Lung (tissue), 16 donors: ENCODE results near the gene FBN3. TPM values are rescaled to one million over a fixed set of nuclear protein-coding genes. Genes with fewer than 3 reads are reported as not detected.
A peak's percentile ranks its signal among the peaks of the same experiment; 100 is the strongest.

Experiments
- ATAC-seq: fragments of 200-7000 bp; cut with Tn5 transposase; one replicate; pipeline ENCODE4 v1.9.1; 2020; ENCODE audit warnings: moderate number of reproducible peaks; ENCODE audit not compliant: insufficient read depth, low FRiP score
- DNase-seq, 3 donors: peaks; one replicate each; pipeline ENCODE4 v3.0.0-alpha.2; 2013 to 2017
- H3K27ac ChIP-seq, 2 donors: one replicate each; pipeline ENCODE4 v1.5.1; 2013; ENCODE audit warnings: mild to moderate bottlenecking in 2 of 2, moderate library complexity in 2 of 2, control low read depth in 1 of 2, inconsistent platforms in 1 of 2, low read depth in 1 of 2, low read length in 1 of 2
- H3K27me3 ChIP-seq, 3 donors: one replicate each; pipeline ENCODE4 v1.5.1; 2013; ENCODE audit warnings: low read length in 2 of 3; ENCODE audit not compliant: control insufficient read depth in 3 of 3, insufficient read depth in 3 of 3
- H3K36me3 ChIP-seq, 4 donors: one replicate each; pipeline ENCODE4 v1.5.1; 2013; ENCODE audit warnings: low read length in 4 of 4, mild to moderate bottlenecking in 1 of 4, moderate library complexity in 1 of 4; ENCODE audit not compliant: control insufficient read depth in 4 of 4, insufficient read depth in 4 of 4
- H3K4me1 ChIP-seq, 5 donors: one replicate each; pipeline ENCODE4 v1.5.1; 2013; ENCODE audit warnings: low read length in 5 of 5, mild to moderate bottlenecking in 2 of 5, moderate library complexity in 1 of 5; ENCODE audit not compliant: control insufficient read depth in 5 of 5, insufficient read depth in 5 of 5
- H3K4me3 ChIP-seq: one replicate; pipeline ENCODE4 v1.5.1; 2013; ENCODE audit warnings: mild to moderate bottlenecking, control low read depth, moderate library complexity
- H3K9ac ChIP-seq, 2 donors: one replicate each; pipeline ENCODE4 v1.5.1; 2013; ENCODE audit warnings: low read length in 2 of 2, control low read depth in 1 of 2; ENCODE audit not compliant: insufficient read depth in 1 of 2
- H3K9me3 ChIP-seq, 4 donors: one replicate each; pipeline ENCODE4 v1.5.1; 2013; ENCODE audit warnings: low read length in 3 of 4, mild to moderate bottlenecking in 1 of 4, moderate library complexity in 1 of 4; ENCODE audit not compliant: control insufficient read depth in 4 of 4, insufficient read depth in 3 of 4
- WGBS, 2 donors: extraction: QIAGEN DNeasy Blood & Tissue Kit; methylation state at CpG; one replicate each; pipeline ENCODE4 v1.1.7; 2013; 5-methylcytosine and 5-hydroxymethylcytosine counted together
- long read RNA-seq, 5 donors: transcript quantifications; one replicate each; lab custom pipeline, GENCODE V29; 2026
- polyA plus RNA-seq, 2 donors: library from polyadenylated mRNA; stranded (reverse); fragments of 200-250 nt; gene quantifications; one replicate each; pipeline ENCODE4 v1.2.1, GENCODE V29; 2013
- total RNA-seq, 2 donors: library from RNA; depleted of rRNA in 1 of 2; stranded (reverse); fragments of >200 nt in 1 of 2; gene quantifications; one replicate each; pipeline ENCODE4 v1.2.1, GENCODE V29; 2014 to 2021
- TF ChIP-seq, protein P1 (sequence below): IDR thresholded peaks from 2 replicates; pipeline ENCODE4 v1.5.1; 2012; ENCODE audit warnings: mild to moderate bottlenecking; ENCODE audit errors: control extremely low read depth, extremely low read depth
- donor health status: control.
- donor health status: control.
- donor health status: Bipolar disorder and iron deficiency.
- donor health status: healthy.
- donor health status: DM: yes; HTN: yes; CAD: no.

FBN3 gene
- 10 to 100 TPM in 1 of 2 donors, 1 to 10 TPM in 1; 2.8 to 26.4 TPM for total RNA-seq
- polyA plus RNA-seq, result 1 to 10 TPM in 1 of 2 donors, under 1 TPM in 1; 0.32 to 1.4 TPM
- long read RNA-seq, donor 1, full-length matches to known transcripts, result 1 of 9 reads
- long read RNA-seq, donor 1, partial matches to known transcripts, result 8 of 9 reads
- long read RNA-seq, donor 1, other reads (novel, unspliced or antisense), result 0 of 9 reads
- long read RNA-seq, donor 2, result 0 reads
- long read RNA-seq, donor 3, result 0 reads
- long read RNA-seq, donor 4, result 0 reads
- long read RNA-seq, donor 5, result 0 reads

DNA sequence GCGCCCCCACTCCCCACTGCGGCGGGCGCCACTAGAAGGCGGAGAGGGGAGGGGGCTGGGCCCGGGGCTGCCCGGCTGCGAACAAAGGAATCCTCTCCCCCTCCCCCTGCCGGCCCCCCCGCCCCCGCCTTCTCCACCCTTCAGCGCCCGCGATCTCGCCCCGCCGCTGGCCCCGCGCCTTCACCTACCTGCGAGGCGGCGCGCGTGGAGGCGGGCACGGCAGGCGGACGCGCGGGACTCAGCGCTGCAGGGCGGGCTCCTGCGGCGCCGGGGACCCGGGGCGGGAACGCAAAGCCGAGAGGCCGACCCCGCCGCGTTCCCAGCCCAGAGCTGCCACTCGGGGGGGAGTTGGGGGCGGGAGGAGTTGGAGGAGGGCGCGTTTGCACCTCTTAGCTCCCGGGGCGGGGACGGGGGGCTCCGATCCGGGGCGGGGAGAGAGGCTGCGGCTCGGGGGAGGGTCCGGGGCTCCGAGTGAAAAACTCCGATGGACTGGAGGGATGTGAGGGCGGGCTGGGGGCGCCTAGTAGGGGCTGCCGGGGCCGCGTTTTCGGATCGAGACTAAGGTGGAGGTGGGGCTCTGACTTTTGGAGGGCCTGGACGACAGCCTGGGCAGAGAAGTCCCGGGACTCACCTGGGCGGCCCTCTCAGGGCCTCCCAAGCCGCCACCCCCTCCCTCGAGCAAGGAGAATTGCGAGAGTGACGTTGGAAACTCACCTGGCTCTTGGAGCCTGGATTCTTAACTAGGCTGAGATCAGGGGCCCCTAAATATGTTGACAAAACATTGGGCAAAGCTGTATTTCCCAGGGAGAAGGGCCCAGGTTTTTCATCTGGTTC, at the start of gene FBN3:
FBN3 (minus strand) TSS at position 332 of the 834 bp plus-strand sequence. CDS start 2,112 bp downstream, outside the sequence.
- H3K4me1 ChIP-seq, result peaks cover 0 to 22% (median 2%) of the 10 kb centered on the region in 5 donors
- 6% methylated on average over 62 to 69 of the region's 72 CpGs for WGBS, 2 donors
- H3K27me3 ChIP-seq, result peaks cover 0 to 6% (median 5%) of the 10 kb centered on the region in 3 donors
- H3K9ac ChIP-seq, result peak within 1 kb of the TSS in 1 of 2 donors; percentile 39
- DNase-seq, result peak; percentile 54 to 74 (median 72)
- no peak within 1 kb of the TSS for H3K4me3 ChIP-seq
- H3K36me3 ChIP-seq, result no peaks in the 10 kb centered on the region
- H3K9me3 ChIP-seq, result peaks cover 0 to 2% (median 0%) of the 10 kb centered on the region in 4 donors
- H3K27ac ChIP-seq, result no peak within 1 kb of the TSS
- TF ChIP-seq, protein P1, sequence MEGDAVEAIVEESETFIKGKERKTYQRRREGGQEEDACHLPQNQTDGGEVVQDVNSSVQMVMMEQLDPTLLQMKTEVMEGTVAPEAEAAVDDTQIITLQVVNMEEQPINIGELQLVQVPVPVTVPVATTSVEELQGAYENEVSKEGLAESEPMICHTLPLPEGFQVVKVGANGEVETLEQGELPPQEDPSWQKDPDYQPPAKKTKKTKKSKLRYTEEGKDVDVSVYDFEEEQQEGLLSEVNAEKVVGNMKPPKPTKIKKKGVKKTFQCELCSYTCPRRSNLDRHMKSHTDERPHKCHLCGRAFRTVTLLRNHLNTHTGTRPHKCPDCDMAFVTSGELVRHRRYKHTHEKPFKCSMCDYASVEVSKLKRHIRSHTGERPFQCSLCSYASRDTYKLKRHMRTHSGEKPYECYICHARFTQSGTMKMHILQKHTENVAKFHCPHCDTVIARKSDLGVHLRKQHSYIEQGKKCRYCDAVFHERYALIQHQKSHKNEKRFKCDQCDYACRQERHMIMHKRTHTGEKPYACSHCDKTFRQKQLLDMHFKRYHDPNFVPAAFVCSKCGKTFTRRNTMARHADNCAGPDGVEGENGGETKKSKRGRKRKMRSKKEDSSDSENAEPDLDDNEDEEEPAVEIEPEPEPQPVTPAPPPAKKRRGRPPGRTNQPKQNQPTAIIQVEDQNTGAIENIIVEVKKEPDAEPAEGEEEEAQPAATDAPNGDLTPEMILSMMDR, result no peak
- ATAC-seq, result no peak

DNA sequence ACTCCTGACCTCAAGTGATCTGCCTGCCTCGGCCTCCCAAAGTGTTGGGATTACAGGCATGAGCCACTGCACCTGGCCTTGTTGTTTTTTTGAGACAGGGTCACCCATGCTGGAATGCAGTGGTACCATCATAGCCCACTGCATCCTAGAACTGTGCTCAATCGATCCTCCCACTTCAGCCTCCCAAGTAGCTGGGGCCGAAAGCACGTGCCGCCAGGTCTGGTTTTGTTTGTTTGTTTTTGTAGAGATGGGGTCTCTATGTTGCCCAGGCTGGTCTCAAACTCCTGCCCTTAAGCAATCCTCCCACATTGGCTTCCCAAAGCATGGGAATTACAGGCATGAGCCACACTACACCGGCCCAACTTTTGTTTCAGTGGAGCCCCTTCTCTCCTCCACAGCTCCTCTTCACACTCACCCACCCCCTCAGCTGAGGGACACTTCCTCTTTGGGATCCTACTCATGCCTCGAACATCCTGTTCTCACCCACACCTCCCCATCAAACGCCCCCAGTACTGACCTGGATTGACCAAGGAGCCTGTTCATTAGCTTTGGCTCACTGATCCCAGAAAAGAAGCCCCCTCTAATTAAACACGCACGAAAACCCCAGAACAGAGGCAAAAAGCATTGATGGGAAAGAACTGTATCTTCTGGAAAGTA, 47.0 kb upstream of the FBN3 start:
- TF ChIP-seq, protein P1, result no peak
- no peak for ATAC-seq
- 54 to 61% methylated on average over 10 of the region's 10 CpGs for WGBS, 2 donors
- no peak overlapping the region for H3K9ac ChIP-seq
- H3K27me3 ChIP-seq, result no peaks in the 10 kb centered on the region
- H3K36me3 ChIP-seq, result no peaks in the 10 kb centered on the region
- H3K9me3 ChIP-seq, result no peaks in the 10 kb centered on the region
- peak overlapping the region in 1 of 2 donors; percentile 47 for H3K27ac ChIP-seq
- DNase-seq, result no peak
- no peak overlapping the region for H3K4me3 ChIP-seq
- peaks cover 0 to 8% (median 2%) of the 10 kb centered on the region in 5 donors for H3K4me1 ChIP-seq

DNA sequence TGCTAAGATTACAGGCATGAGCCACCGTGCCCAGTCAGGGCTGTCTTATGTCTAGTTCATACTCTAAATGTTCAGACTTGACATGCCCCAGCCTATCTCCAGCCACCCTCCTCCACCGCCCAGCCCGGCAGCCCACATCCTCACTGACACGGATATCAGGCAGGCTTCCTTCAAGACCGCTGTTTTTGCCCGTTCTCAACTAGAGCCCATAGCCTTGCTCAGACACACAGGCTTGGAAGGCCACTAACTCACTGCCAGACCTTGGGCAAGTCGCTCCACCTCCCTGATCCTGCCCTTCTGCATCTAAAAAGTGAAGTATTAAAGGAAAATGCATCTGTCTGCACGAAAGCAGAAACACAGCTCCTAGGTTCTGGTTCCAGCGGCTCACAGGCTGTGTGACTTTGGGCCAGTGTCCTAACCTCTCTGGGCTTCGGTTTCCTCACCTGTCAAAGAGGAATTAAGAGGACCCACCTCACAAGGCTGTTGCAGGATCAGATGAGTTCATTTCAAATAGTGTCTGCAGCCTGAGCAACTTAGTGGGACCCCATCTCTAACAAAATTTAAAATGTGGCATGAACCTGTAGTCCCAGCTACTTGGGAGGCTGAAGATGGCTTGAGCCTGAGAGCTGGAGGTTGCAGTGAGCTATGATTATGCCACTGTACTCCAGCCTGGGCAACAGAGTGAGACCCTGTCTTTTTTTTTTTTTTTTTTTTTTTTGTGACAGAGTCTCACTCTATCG, 45.3 kb upstream of the FBN3 start:
- H3K27me3 ChIP-seq, result no peaks in the 10 kb centered on the region
- H3K27ac ChIP-seq, result peak overlapping the region in 1 of 2 donors; percentile 85
- H3K36me3 ChIP-seq, result no peaks in the 10 kb centered on the region
- no peaks in the 10 kb centered on the region for H3K9me3 ChIP-seq
- ATAC-seq, result peak; percentile 11
- no peak for DNase-seq
- no peak overlapping the region for H3K4me3 ChIP-seq
- peaks cover 0 to 8% (median 2%) of the 10 kb centered on the region in 5 donors for H3K4me1 ChIP-seq
- TF ChIP-seq, protein P1, result no peak
- no peak overlapping the region for H3K9ac ChIP-seq
- 32 to 44% methylated on average over 11 of the region's 11 CpGs for WGBS, 2 donors
